PC-9 (cell line): ENCODE results near the gene GDPD5.

Experiments
- CTCF ChIP-seq: fragments of 200-600 bp; sonication (generic); conservative IDR thresholded peaks from 2 replicates; pipeline ENCODE4 v1.6.1; 2017; ENCODE audit warnings: mixed run types, antibody characterized with exemption, mild to moderate bottlenecking, moderate library complexity
- EZH2 ChIP-seq: fragments of 200-600 bp; sonication (generic); IDR thresholded peaks from 2 replicates; pipeline ENCODE4 v1.8.0; 2017; ENCODE audit warnings: antibody characterized with exemption, low read depth

- no peak for TF ChIP-seq CTCF
- TF ChIP-seq EZH2: no peak
Measured at GRCh38 chr11:75429902-75430713, 95.6 kb downstream of the GDPD5 start.
